ENCODE measurements around the gene OR13H1. TPM values are rescaled to one million over a fixed set of nuclear protein-coding genes. Genes with fewer than 3 reads are reported as not detected.
"Not testable (repeated sequence)": the region's sequence is repeated elsewhere in the genome, so short reads cannot be mapped to it uniquely, and the experiment has no call there.

OR13H1 gene
- total RNA-seq, 4 donors from 2014 or later = not detected

DNA sequence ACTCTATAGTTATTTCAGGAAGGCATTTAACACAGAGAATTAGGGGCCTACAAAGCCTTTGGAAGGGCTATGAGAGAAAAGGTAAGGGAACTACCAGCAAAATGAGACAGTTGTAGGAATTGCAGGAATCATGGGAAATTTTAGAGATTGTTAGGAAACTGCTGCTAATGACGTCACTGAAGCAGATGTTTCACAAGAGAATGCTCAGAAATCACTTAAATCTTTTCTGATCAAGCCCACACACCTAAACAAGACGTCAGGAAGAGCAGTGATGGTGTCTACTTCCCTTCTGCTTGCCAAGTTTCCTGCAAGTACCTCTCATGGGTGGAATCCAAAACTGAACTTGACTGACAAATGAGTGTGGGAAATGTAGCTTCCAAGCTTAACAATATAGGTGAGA lies 5.1 kb downstream of the OR13H1 start:
- no peak overlapping the region for H3K4me3 ChIP-seq
- no peak overlapping the region for H3K27ac ChIP-seq
- H3K27me3 ChIP-seq = no peaks in the 10 kb centered on the region
- no peaks in the 10 kb centered on the region for H3K36me3 ChIP-seq
- TF ChIP-seq, protein P1, sequence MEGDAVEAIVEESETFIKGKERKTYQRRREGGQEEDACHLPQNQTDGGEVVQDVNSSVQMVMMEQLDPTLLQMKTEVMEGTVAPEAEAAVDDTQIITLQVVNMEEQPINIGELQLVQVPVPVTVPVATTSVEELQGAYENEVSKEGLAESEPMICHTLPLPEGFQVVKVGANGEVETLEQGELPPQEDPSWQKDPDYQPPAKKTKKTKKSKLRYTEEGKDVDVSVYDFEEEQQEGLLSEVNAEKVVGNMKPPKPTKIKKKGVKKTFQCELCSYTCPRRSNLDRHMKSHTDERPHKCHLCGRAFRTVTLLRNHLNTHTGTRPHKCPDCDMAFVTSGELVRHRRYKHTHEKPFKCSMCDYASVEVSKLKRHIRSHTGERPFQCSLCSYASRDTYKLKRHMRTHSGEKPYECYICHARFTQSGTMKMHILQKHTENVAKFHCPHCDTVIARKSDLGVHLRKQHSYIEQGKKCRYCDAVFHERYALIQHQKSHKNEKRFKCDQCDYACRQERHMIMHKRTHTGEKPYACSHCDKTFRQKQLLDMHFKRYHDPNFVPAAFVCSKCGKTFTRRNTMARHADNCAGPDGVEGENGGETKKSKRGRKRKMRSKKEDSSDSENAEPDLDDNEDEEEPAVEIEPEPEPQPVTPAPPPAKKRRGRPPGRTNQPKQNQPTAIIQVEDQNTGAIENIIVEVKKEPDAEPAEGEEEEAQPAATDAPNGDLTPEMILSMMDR (IDR thresholded peaks at IDR 0.05) = no peak
- no peak for TF ChIP-seq POLR2AphosphoS5 (IDR thresholded peaks at IDR 0.05)
- no peak for TF ChIP-seq EP300 (IDR thresholded peaks at IDR 0.05; ENCODE audit: low read depth)
- no peak for TF ChIP-seq POLR2A (IDR thresholded peaks at IDR 0.05)
- no peaks in the 10 kb centered on the region for H3K9me3 ChIP-seq
- no peak for DNase-seq
- no peaks in the 10 kb centered on the region for H3K4me1 ChIP-seq
- in situ Hi-C loops (cut with MboI; ENCODE audit: low pct_ligation_motif_present in 1 of 4, low pct_unique_long_range_greater_than_20kb in 1 of 4, low sequenced_read_pairs in 3 of 4) = no loop called here
- intact Hi-C loops (cut with DNase I; ENCODE audit: low total_unique reads) = no loop called here
- WGBS, 2 donors (ENCODE audit: low coverage in 1 of 2) = 27% methylated on average over 2 of the region's 2 CpGs; no CpG with 5 or more reads in 1 of the 2 donors

DNA sequence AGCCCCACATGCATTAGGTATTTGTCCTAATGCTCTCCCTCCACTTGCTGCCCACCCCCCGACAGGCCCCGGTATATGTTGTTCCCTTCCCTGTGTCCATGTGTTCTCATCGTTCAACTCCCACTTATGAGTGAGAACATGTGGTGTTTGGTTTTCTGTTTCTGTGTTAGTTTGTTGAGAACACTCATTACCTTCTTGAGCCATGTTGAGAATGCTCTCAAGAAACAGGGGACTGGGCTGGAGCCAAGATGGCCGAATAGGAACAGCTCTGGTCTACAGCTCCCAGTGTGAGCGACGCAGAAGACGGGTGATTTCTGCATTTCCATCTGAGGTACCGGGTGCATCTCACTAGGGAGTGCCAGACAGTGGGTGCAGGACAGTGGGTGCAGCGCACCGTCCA lies 8.6 kb downstream of the OR13H1 start:
- DNase-seq; H3K36me3 ChIP-seq; intact Hi-C loops (cut with DNase I; ENCODE audit: low total_unique reads); H3K27ac ChIP-seq; H3K9me3 ChIP-seq; H3K4me1 ChIP-seq; H3K27me3 ChIP-seq; H3K4me3 ChIP-seq; in situ Hi-C loops (cut with MboI; ENCODE audit: low pct_ligation_motif_present in 1 of 4, low pct_unique_long_range_greater_than_20kb in 1 of 4, low sequenced_read_pairs in 3 of 4): not testable (repeated sequence)
- WGBS, 2 donors (ENCODE audit: low coverage in 1 of 2) = 85% methylated on average over 10 of the region's 10 CpGs; no CpG with 5 or more reads in 1 of the 2 donors

DNA sequence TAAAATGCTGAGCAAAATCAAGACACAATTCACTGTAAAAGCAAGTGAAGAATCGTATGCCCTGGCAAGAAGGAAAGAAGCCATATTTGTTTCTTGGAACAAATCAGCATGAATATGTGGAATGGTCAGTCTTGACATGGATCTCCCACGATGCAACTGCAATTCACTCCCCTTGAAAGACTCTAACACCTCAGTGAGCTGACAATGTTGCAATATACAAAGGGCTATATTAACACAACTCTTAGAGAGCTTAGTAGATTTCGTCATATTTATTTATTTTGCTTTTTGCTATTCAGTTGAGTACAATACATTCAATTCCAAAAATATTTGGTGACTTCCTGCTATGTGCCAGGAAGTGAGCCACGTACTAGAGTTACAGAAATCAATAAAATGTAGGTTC lies 14.7 kb downstream of the OR13H1 start:
- Histone ChIP-seq H3K9me3 (no peaks in the 10 kb centered on the region), H3K27ac (no peak overlapping the region), H3K4me3 (no peak overlapping the region), H3K4me1 (no peaks in the 10 kb centered on the region), H3K36me3 (no peaks in the 10 kb centered on the region), H3K27me3 (no peaks in the 10 kb centered on the region)
- intact Hi-C loops (cut with DNase I; ENCODE audit: low total_unique reads) = no loop called here
- no peak for TF ChIP-seq POLR2AphosphoS5 (IDR thresholded peaks at IDR 0.05)
- no peak for TF ChIP-seq POLR2A (IDR thresholded peaks at IDR 0.05)
- TF ChIP-seq, protein P1 (IDR thresholded peaks at IDR 0.05) = no peak
- TF ChIP-seq EP300 (IDR thresholded peaks at IDR 0.05; ENCODE audit: low read depth) = no peak
- 70 to 83% methylated on average over 3 to 4 of the region's 4 CpGs for WGBS, 2 donors (ENCODE audit: low coverage in 1 of 2)
- in situ Hi-C loops (cut with MboI; ENCODE audit: low pct_ligation_motif_present in 1 of 4, low pct_unique_long_range_greater_than_20kb in 1 of 4, low sequenced_read_pairs in 3 of 4) = no loop called here
- DNase-seq = no peak

DNA sequence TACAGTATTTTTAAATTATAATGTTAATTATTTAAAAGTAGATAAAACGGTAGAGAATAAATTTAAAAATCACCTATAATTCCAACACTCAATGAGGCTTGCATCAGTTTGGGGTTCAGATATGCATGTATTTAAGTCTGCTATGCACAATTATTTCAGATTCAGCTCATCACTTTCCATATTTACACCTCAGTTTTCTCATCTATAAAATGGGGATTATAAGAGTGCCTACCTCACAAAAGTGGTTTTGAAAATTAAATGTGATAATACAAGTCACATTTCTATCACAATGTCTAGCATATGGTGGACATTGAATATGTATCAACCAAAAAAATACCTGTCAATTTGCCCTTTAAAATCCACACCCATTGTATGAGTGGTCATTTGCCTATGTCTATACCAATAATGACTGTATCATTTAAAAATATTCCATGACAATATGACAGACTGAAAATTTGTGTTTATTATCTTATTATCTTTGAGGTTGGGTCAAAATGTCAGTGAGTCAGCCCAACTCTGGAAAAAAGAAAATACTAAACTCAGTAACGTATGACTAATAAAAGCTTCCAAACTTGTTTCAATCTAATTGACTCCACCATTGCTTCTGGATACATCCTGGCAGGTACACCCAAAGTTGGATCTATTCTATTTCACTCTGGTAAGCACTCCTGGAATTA lies 20.8 kb downstream of the OR13H1 start:
- TF ChIP-seq POLR2AphosphoS5 (IDR thresholded peaks at IDR 0.05) (no peak), EP300 (IDR thresholded peaks at IDR 0.05; ENCODE audit: low read depth) (no peak), POLR2A (IDR thresholded peaks at IDR 0.05) (no peak)
- TF ChIP-seq, protein P1 (IDR thresholded peaks at IDR 0.05) = no peak
- no peak overlapping the region for H3K27ac ChIP-seq

DNA sequence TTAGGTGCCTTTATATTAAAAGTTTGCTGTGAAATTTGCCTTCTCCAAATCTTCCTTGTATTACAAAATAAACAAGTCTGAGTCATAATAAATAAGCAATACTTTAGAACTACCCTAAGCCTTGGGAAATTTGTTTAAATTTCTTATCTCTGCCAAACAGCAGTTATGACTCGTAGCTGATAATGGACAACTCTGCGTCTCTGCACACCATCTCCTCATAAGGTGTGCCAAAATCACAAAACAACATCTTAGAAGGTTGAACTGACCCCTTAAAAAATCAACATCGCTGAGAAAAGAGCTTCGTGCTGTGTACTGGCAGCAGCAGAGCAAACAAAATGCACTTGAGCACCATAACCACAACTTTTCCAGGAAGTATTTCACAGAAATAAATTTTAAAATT lies 22.0 kb downstream of the OR13H1 start:
- H3K4me1 ChIP-seq = no peaks in the 10 kb centered on the region
- in situ Hi-C loops (cut with MboI; ENCODE audit: low pct_ligation_motif_present in 1 of 4, low pct_unique_long_range_greater_than_20kb in 1 of 4, low sequenced_read_pairs in 3 of 4) = no loop called here
- intact Hi-C loops (cut with DNase I; ENCODE audit: low total_unique reads) = no loop called here
- 61% methylated on average over 4 of the region's 4 CpGs; no CpG with 5 or more reads in 1 of the 2 donors for WGBS, 2 donors (ENCODE audit: low coverage in 1 of 2)
- H3K27ac ChIP-seq = no peak overlapping the region
- H3K9me3 ChIP-seq = no peaks in the 10 kb centered on the region
- no peaks in the 10 kb centered on the region for H3K27me3 ChIP-seq
- H3K4me3 ChIP-seq = no peak overlapping the region
- DNase-seq = no peak
- H3K36me3 ChIP-seq = no peaks in the 10 kb centered on the region
- TF ChIP-seq POLR2AphosphoS5 (IDR thresholded peaks at IDR 0.05) (no peak), POLR2A (IDR thresholded peaks at IDR 0.05) (no peak), EP300 (IDR thresholded peaks at IDR 0.05; ENCODE audit: low read depth) (no peak)
- TF ChIP-seq, protein P1 (IDR thresholded peaks at IDR 0.05) = no peak

More for the DNA sequence above, 20.8 kb downstream of the OR13H1 start:
- in situ Hi-C loops (cut with MboI; ENCODE audit: low pct_ligation_motif_present in 1 of 4, low pct_unique_long_range_greater_than_20kb in 1 of 4, low sequenced_read_pairs in 3 of 4) = no loop called here
- Histone ChIP-seq H3K9me3 (no peaks in the 10 kb centered on the region), H3K27me3 (no peaks in the 10 kb centered on the region), H3K36me3 (no peaks in the 10 kb centered on the region), H3K4me3 (no peak overlapping the region), H3K4me1 (no peaks in the 10 kb centered on the region)
- intact Hi-C loops (cut with DNase I; ENCODE audit: low total_unique reads) = no loop called here
- DNase-seq = no peak
- WGBS, 2 donors (ENCODE audit: low coverage in 1 of 2) = 69 to 74% methylated on average over 2 of the region's 2 CpGs
